ENCODE results near the gene ANKRD9.
"Not testable (repeated sequence)": the region's sequence is repeated elsewhere in the genome, so short reads cannot be mapped to it uniquely, and the experiment has no call there.

The ANKRD9 gene

GRCh38 chr14:102548616-102549240, 39.2 kb upstream of the ANKRD9 start:
- Histone ChIP-seq H3K9me3 (no peaks in the 10 kb centered on the region), H3K4me2 (peak overlapping the region; percentile 81), H3K36me3 (no peaks in the 10 kb centered on the region), H4K20me1 (no peaks in the 10 kb centered on the region), H3K4me1 (peaks cover 99% of the 10 kb centered on the region), H3K27ac (peak overlapping the region; percentile 81; the same call in 1 of the 2 replicates), H3K27me3 (peaks cover 16% of the 10 kb centered on the region), H3K4me3 (no peak overlapping the region), H3K9ac (no peak overlapping the region)
- TF ChIP-seq Cebpa-rat (IDR thresholded peaks at IDR 0.05): no peak

GRCh38 chr14:102545461-102546265, 36.1 kb upstream of the ANKRD9 start:
- H3K4me1 ChIP-seq: peaks cover 98% of the 10 kb centered on the region
- peak overlapping the region; percentile 87 for H3K4me2 ChIP-seq
- H3K27ac ChIP-seq: peak overlapping the region; percentile 78
- H3K9ac ChIP-seq: peak overlapping the region; percentile 52; the same call in 1 of the 2 replicates
- no peak for TF ChIP-seq Cebpa-rat (IDR thresholded peaks at IDR 0.05)
- H3K36me3 ChIP-seq: no peaks in the 10 kb centered on the region
- no peaks in the 10 kb centered on the region for H4K20me1 ChIP-seq
- peaks cover 16% of the 10 kb centered on the region for H3K27me3 ChIP-seq
- H3K9me3 ChIP-seq: no peaks in the 10 kb centered on the region
- H3K4me3 ChIP-seq: peak overlapping the region; percentile 52; the same call in 1 of the 2 replicates

GRCh38 chr14:102544747-102545460, 35.3 kb upstream of the ANKRD9 start:
- H3K27ac ChIP-seq: peak overlapping the region; percentile 78
- peak overlapping the region; percentile 52; the same call in 1 of the 2 replicates for H3K9ac ChIP-seq
- H3K4me3 ChIP-seq: peak overlapping the region; percentile 52
- peaks cover 98% of the 10 kb centered on the region for H3K4me1 ChIP-seq
- TF ChIP-seq Cebpa-rat (IDR thresholded peaks at IDR 0.05): no peak
- H3K36me3 ChIP-seq: no peaks in the 10 kb centered on the region
- H3K9me3 ChIP-seq: no peaks in the 10 kb centered on the region
- H3K4me2 ChIP-seq: peak overlapping the region; percentile 87
- H4K20me1 ChIP-seq: no peaks in the 10 kb centered on the region
- H3K27me3 ChIP-seq: peaks cover 16% of the 10 kb centered on the region

- Histone ChIP-seq H3K36me3 (no peaks in the 10 kb centered on the region), H3K4me3 (peak overlapping the region; percentile 52), H3K4me1 (peaks cover 98% of the 10 kb centered on the region), H3K27me3 (peaks cover 16% of the 10 kb centered on the region), H3K9ac (peak overlapping the region; percentile 52; the same call in 1 of the 2 replicates), H4K20me1 (no peaks in the 10 kb centered on the region), H3K4me2 (peak overlapping the region; percentile 87), H3K27ac (peak overlapping the region; percentile 78), H3K9me3 (no peaks in the 10 kb centered on the region)
- no peak for TF ChIP-seq Cebpa-rat (IDR thresholded peaks at IDR 0.05)
These were observed 34.6 kb upstream of the ANKRD9 start for GRCh38 chr14:102544046-102544746.

GRCh38 chr14:102541771-102542170, 32.2 kb upstream of the ANKRD9 start:
- Histone ChIP-seq H3K9me3 (no peaks in the 10 kb centered on the region), H3K36me3 (no peaks in the 10 kb centered on the region), H3K4me1 (peaks cover 97% of the 10 kb centered on the region), H3K4me2 (peak overlapping the region; percentile 95), H3K27me3 (peaks cover 16% of the 10 kb centered on the region), H4K20me1 (no peaks in the 10 kb centered on the region), H3K27ac (peak overlapping the region; percentile 97), H3K4me3 (no peak overlapping the region), H3K9ac (0 out of 2 replicates have a peak overlapping the region, but pooled peaks have one; percentile 24)
- TF ChIP-seq Cebpa-rat (IDR thresholded peaks at IDR 0.05): no peak

- H3K9ac ChIP-seq: peak overlapping the region; percentile 84
- peak overlapping the region; percentile 95 for H3K4me2 ChIP-seq
- H3K27ac ChIP-seq: peak overlapping the region; percentile 97
- not testable (repeated sequence) for H3K9me3 ChIP-seq, H4K20me1 ChIP-seq, H3K4me3 ChIP-seq, H3K36me3 ChIP-seq
- H3K4me1 ChIP-seq: peaks cover 97% of the 10 kb centered on the region
- peaks cover 16% of the 10 kb centered on the region for H3K27me3 ChIP-seq
These were observed 31.5 kb upstream of the ANKRD9 start for GRCh38 chr14:102541029-102541491.

- peak overlapping the region; percentile 95 for H3K4me2 ChIP-seq
- peak overlapping the region; percentile 84 for H3K9ac ChIP-seq
- H4K20me1 ChIP-seq: no peaks in the 10 kb centered on the region
- H3K36me3 ChIP-seq: no peaks in the 10 kb centered on the region
- peaks cover 97% of the 10 kb centered on the region for H3K4me1 ChIP-seq
- no peaks in the 10 kb centered on the region for H3K9me3 ChIP-seq
- peak; percentile 80 for TF ChIP-seq Cebpa-rat (IDR thresholded peaks at IDR 0.05)
- H3K27ac ChIP-seq: peak overlapping the region; percentile 97
- H3K27me3 ChIP-seq: peaks cover 16% of the 10 kb centered on the region
- H3K4me3 ChIP-seq: peak overlapping the region; percentile 41
These were observed 30.9 kb upstream of the ANKRD9 start for GRCh38 chr14:102540315-102541028.

- no peak for TF ChIP-seq Cebpa-rat (IDR thresholded peaks at IDR 0.05)
- peak overlapping the region; percentile 95 for H3K4me2 ChIP-seq
- no peaks in the 10 kb centered on the region for H3K9me3 ChIP-seq
- peak overlapping the region; percentile 97 for H3K27ac ChIP-seq
- peak overlapping the region; percentile 84 for H3K9ac ChIP-seq
- peaks cover 97% of the 10 kb centered on the region for H3K4me1 ChIP-seq
- peaks cover 8% of the 10 kb centered on the region for H3K27me3 ChIP-seq
- no peaks in the 10 kb centered on the region for H4K20me1 ChIP-seq
- H3K4me3 ChIP-seq: peak overlapping the region; percentile 41
- H3K36me3 ChIP-seq: no peaks in the 10 kb centered on the region
These were observed 30.2 kb upstream of the ANKRD9 start for GRCh38 chr14:102539544-102540314.

Measured in BLaER1 (cell line).